Measurements from ENCODE around the gene SF3B4. TPM values are rescaled to one million over a fixed set of nuclear protein-coding genes. Genes with fewer than 3 reads are reported as not detected.

Gene SF3B4
- total RNA-seq, 1 donor from 2014 or later = 108 TPM

DNA sequence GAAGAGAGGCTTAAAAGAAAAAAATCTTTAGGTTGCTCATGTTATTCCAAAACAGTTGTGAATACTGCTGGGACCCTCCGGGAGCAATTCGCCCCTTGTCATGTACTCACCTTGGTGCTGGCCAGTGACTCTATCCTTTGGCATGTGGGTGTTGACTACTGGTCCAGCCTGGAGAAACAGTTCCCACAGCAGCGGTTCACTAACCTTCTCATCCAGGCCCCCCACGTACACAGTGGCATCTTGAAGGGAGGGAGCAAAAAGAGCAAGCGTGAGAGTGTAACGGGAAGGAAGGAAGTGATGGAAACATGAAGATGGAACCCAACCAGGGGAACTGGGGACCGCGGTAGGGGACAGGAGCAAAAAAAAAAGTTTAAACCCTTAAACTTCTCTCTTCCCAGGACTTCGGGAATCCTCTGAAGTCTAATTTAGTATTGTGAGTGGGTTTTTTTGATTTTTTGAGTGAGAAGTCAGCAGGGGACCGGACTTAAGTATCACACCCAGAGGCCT is 494 bp downstream of the SF3B4 start:
- Mint-ChIP-seq H3K4me3 (ENCODE audit: unreplicated experiment) (peak overlapping the region; percentile 99), H3K36me3 (ENCODE audit: low read depth, unreplicated experiment) (peaks cover 58% of the 10 kb centered on the region), H3K4me1 (ENCODE audit: unreplicated experiment) (peaks cover 30% of the 10 kb centered on the region), H3K27ac (ENCODE audit: unreplicated experiment) (peak overlapping the region; percentile 96), H3K27me3 (ENCODE audit: unreplicated experiment) (peaks cover 14% of the 10 kb centered on the region), H3K9me3 (ENCODE audit: unreplicated experiment) (no peaks in the 10 kb centered on the region)
- TF ChIP-seq, protein P1, sequence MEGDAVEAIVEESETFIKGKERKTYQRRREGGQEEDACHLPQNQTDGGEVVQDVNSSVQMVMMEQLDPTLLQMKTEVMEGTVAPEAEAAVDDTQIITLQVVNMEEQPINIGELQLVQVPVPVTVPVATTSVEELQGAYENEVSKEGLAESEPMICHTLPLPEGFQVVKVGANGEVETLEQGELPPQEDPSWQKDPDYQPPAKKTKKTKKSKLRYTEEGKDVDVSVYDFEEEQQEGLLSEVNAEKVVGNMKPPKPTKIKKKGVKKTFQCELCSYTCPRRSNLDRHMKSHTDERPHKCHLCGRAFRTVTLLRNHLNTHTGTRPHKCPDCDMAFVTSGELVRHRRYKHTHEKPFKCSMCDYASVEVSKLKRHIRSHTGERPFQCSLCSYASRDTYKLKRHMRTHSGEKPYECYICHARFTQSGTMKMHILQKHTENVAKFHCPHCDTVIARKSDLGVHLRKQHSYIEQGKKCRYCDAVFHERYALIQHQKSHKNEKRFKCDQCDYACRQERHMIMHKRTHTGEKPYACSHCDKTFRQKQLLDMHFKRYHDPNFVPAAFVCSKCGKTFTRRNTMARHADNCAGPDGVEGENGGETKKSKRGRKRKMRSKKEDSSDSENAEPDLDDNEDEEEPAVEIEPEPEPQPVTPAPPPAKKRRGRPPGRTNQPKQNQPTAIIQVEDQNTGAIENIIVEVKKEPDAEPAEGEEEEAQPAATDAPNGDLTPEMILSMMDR (IDR thresholded peaks at IDR 0.05; ENCODE audit: unreplicated experiment) = no peak
- no peak for DNase-seq (ENCODE audit: low spot score)

DNA sequence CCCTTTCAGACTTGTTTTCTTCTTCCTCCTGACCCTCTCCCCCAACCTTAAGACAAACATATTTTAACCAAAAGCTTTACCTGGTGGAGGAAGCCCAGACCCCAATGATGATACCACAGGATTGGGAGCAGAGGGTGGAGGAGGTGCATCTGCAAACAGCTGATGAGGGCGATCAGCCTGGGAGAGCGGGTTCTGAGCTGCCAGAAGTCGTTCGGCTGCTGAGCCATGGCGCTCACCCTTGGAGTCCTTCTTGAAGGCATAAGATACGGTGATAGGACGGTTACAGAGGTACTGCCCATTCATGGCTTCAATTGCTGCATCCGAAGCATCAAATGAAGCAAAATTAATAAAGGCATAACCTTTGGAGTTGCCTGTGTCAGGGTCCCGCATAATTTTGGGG is 1.3 kb downstream of the SF3B4 start:
- Mint-ChIP-seq H3K9me3 (ENCODE audit: unreplicated experiment) (no peaks in the 10 kb centered on the region), H3K4me3 (ENCODE audit: unreplicated experiment) (peak overlapping the region; percentile 99), H3K27me3 (ENCODE audit: unreplicated experiment) (peaks cover 12% of the 10 kb centered on the region), H3K4me1 (ENCODE audit: unreplicated experiment) (peaks cover 30% of the 10 kb centered on the region), H3K36me3 (ENCODE audit: low read depth, unreplicated experiment) (peaks cover 55% of the 10 kb centered on the region), H3K27ac (ENCODE audit: unreplicated experiment) (peak overlapping the region; percentile 61)
- no peak for DNase-seq (ENCODE audit: low spot score)
- TF ChIP-seq, protein P1 (IDR thresholded peaks at IDR 0.05; ENCODE audit: unreplicated experiment) = no peak

DNA sequence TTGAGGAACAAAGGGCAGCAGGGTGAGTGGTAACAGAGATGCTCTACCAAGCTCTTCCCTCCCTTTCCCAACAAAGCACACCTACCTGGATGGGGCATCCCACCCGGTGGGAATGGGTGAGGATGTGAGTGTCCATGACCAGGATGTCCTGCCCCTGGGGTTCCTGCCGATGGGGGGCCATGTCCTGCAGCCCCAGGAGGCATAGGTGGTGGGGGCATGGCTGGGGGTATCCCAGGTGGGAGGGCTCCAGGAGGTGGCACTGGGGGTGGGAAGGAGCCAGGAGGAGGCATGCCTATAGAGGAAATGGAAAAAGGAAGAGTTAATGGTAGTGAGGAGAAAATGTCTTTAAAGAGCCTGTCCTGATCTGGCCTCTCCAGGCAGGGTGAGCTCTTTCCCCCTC is 1.9 kb downstream of the SF3B4 start:
- Mint-ChIP-seq H3K27me3 (ENCODE audit: unreplicated experiment) (peaks cover 10% of the 10 kb centered on the region), H3K4me3 (ENCODE audit: unreplicated experiment) (peak overlapping the region; percentile 99), H3K9me3 (ENCODE audit: unreplicated experiment) (no peaks in the 10 kb centered on the region), H3K4me1 (ENCODE audit: unreplicated experiment) (peaks cover 30% of the 10 kb centered on the region), H3K36me3 (ENCODE audit: low read depth, unreplicated experiment) (peaks cover 52% of the 10 kb centered on the region), H3K27ac (ENCODE audit: unreplicated experiment) (peak overlapping the region; percentile 61)
- TF ChIP-seq, protein P1 (IDR thresholded peaks at IDR 0.05; ENCODE audit: unreplicated experiment) = no peak
- no peak for DNase-seq (ENCODE audit: low spot score)

DNA sequence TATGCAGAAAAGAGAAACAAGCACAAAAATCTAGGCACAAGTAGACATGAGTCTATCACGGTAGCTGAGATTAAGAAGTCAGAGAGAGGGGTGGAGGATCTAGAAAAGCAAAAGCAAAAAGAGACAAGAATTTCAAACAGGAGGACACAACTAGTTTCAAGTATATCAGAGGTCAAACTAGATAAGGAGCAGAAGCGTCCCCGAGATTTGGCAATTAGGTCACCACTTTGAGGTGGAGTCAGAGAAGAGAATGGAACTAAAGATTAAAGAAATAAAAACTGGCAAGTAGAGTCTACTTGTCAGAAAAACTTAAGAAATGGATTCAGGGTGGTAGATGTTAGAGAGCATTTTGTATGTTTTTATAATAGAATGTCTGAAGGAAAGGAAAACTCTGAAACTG is 2.3 kb downstream of the SF3B4 start:
- Mint-ChIP-seq H3K27me3 (ENCODE audit: unreplicated experiment) (peaks cover 10% of the 10 kb centered on the region), H3K36me3 (ENCODE audit: low read depth, unreplicated experiment) (peaks cover 48% of the 10 kb centered on the region), H3K27ac (ENCODE audit: unreplicated experiment) (peak overlapping the region; percentile 50), H3K9me3 (ENCODE audit: unreplicated experiment) (no peaks in the 10 kb centered on the region), H3K4me3 (ENCODE audit: unreplicated experiment) (peak overlapping the region; percentile 84), H3K4me1 (ENCODE audit: unreplicated experiment) (peaks cover 30% of the 10 kb centered on the region)
- TF ChIP-seq, protein P1 (IDR thresholded peaks at IDR 0.05; ENCODE audit: unreplicated experiment) = no peak
- DNase-seq (ENCODE audit: low spot score) = no peak

DNA sequence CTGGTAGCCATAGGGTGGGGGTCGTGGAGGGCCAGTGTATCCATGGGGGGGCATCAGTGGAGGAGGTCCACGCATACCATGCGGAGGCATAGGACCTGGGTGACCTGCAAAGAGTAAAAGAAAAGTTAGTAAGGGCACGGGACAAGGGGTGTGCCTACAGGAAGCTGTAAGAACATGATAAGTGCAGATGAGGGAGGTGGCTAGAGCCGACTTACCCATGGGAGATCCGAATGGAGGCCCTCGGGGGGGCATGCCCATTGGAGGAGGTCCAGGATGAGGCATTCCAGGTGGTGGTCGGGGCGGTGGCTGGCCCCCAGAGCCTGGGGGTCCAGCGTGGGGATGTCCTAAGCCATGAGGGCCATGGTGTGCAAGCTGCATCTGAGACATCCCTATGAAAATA is 4.0 kb downstream of the SF3B4 start:
- peaks cover 10% of the 10 kb centered on the region for H3K27me3 Mint-ChIP-seq (ENCODE audit: unreplicated experiment)
- H3K36me3 Mint-ChIP-seq (ENCODE audit: low read depth, unreplicated experiment) = peaks cover 43% of the 10 kb centered on the region

More for the DNA sequence above, 4.0 kb downstream of the SF3B4 start:
- H3K27ac Mint-ChIP-seq (ENCODE audit: unreplicated experiment) = no peak overlapping the region
- no peak overlapping the region for H3K4me3 Mint-ChIP-seq (ENCODE audit: unreplicated experiment)
- TF ChIP-seq, protein P1 (IDR thresholded peaks at IDR 0.05; ENCODE audit: unreplicated experiment) = no peak
- peaks cover 31% of the 10 kb centered on the region for H3K4me1 Mint-ChIP-seq (ENCODE audit: unreplicated experiment)
- DNase-seq (ENCODE audit: low spot score) = no peak
- H3K9me3 Mint-ChIP-seq (ENCODE audit: unreplicated experiment) = no peaks in the 10 kb centered on the region
